ENCODE data around the gene DNAJB14.

DNA sequence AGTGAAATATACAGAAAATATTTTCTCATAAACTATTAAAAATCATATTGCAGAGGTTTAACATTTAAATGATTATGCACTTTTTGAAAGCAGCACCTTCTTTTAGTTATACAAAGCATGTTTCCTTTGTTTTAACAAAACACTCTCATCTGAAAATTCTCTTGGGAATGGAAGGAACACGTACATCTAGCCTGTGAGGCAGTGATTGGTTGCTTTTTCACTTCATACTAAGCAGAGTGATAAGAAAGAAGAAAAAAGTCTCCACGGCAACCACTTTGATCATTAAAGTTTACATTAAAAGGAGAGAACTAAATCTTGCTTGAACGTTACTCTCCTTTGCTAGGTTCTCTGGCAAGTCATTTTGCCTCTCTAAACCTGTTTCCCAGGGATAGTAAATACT lies 45.3 kb upstream of the DNAJB14 start:
- TF ChIP-seq POLR2A (IDR thresholded peaks at IDR 0.05) (no peak), EP300 (IDR thresholded peaks at IDR 0.05) (no peak)
- TF ChIP-seq, protein P1, sequence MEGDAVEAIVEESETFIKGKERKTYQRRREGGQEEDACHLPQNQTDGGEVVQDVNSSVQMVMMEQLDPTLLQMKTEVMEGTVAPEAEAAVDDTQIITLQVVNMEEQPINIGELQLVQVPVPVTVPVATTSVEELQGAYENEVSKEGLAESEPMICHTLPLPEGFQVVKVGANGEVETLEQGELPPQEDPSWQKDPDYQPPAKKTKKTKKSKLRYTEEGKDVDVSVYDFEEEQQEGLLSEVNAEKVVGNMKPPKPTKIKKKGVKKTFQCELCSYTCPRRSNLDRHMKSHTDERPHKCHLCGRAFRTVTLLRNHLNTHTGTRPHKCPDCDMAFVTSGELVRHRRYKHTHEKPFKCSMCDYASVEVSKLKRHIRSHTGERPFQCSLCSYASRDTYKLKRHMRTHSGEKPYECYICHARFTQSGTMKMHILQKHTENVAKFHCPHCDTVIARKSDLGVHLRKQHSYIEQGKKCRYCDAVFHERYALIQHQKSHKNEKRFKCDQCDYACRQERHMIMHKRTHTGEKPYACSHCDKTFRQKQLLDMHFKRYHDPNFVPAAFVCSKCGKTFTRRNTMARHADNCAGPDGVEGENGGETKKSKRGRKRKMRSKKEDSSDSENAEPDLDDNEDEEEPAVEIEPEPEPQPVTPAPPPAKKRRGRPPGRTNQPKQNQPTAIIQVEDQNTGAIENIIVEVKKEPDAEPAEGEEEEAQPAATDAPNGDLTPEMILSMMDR (IDR thresholded peaks at IDR 0.05): no peak
